ENCODE results near the gene MAN1B1.

DNA sequence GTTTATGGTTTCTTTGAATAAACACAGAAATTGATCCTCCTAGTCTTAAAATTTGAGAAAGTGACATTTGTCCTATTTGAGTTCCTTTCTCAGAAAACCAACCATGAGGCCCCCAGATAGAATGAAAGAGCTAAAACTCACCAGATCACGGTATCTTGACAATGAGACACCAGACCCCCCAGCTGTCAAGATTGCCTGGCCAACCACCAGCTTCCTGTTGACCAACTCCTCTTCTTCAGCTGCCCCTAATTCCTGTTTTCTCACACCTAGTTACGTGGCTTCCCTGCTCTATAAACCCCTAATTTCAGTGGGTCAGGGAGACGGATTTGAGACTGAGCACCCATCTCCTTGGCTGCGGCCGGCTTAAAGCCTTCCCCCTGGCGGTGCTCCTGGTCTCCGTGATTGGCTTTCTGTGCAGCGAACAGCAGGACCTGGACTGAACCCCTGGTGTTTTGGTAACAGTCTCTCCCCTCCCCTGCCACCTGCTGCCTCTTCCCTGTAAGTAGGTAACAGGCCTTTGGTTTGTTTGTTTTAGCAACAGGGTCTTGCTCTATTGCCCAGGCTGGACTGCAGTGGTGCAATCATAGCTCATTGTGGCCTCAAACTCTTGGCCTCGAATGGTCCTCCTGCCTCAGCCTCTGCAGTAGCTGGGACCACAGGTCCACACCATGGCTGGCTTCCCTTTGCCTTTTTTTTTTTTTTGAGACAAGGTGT is 28.1 kb upstream of the MAN1B1 start:
- TF ChIP-seq POLR2A (IDR thresholded peaks at IDR 0.05; ENCODE audit: low read depth, low read length) (no peak), POLR2AphosphoS5 (IDR thresholded peaks at IDR 0.05; ENCODE audit: insufficient read depth, low read depth, low read length) (no peak)
- TF ChIP-seq, protein P1, sequence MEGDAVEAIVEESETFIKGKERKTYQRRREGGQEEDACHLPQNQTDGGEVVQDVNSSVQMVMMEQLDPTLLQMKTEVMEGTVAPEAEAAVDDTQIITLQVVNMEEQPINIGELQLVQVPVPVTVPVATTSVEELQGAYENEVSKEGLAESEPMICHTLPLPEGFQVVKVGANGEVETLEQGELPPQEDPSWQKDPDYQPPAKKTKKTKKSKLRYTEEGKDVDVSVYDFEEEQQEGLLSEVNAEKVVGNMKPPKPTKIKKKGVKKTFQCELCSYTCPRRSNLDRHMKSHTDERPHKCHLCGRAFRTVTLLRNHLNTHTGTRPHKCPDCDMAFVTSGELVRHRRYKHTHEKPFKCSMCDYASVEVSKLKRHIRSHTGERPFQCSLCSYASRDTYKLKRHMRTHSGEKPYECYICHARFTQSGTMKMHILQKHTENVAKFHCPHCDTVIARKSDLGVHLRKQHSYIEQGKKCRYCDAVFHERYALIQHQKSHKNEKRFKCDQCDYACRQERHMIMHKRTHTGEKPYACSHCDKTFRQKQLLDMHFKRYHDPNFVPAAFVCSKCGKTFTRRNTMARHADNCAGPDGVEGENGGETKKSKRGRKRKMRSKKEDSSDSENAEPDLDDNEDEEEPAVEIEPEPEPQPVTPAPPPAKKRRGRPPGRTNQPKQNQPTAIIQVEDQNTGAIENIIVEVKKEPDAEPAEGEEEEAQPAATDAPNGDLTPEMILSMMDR (IDR thresholded peaks at IDR 0.05; ENCODE audit: extremely low read depth in 1 of 2, insufficient read depth in 1 of 2, low read depth in 1 of 2, low read length in 2 of 2) = no peak
- TF ChIP-seq, protein P2, sequence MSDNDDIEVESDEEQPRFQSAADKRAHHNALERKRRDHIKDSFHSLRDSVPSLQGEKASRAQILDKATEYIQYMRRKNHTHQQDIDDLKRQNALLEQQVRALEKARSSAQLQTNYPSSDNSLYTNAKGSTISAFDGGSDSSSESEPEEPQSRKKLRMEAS (IDR thresholded peaks at IDR 0.05; ENCODE audit: insufficient read depth, insufficient read length) = no peak

All from endothelial cell of umbilical vein (primary cell).